GM21576 (cell line): Measurements from ENCODE around the gene AWAT1.
A peak's percentile ranks its signal among the peaks of the same experiment; 100 is the strongest.
"Not testable (repeated sequence)": the region's sequence is repeated elsewhere in the genome, so short reads cannot be mapped to it uniquely, and the experiment has no call there.

Experiments used
- ATAC-seq: cut with Tn5 transposase; IDR thresholded peaks from one replicate; pipeline ENCODE4 v1.9.1; 2021; ENCODE audit warnings: mild to moderate bottlenecking, moderate library complexity; ENCODE audit not compliant: unreplicated experiment

The AWAT1 gene

GRCh38 chrX:70234355-70234754 is at the start of gene AWAT1:
Gene AWAT1, plus strand, starts transcription at chrX:70234655. Its CDS starts 41 bp downstream, at chrX:70234696.
- no peak for ATAC-seq

- ATAC-seq: no peak
Observed at GRCh38 chrX:70190225-70190624, 44.2 kb upstream of the AWAT1 start.

GRCh38 chrX:70196961-70197720 is 37.3 kb upstream of the AWAT1 start:
- peak; percentile 85 for ATAC-seq

- ATAC-seq: no peak
Observed at GRCh38 chrX:70201732-70202131, 32.7 kb upstream of the AWAT1 start.

GRCh38 chrX:70208479-70208878 is 26.0 kb upstream of the AWAT1 start:
- no peak for ATAC-seq

- not testable (repeated sequence) for ATAC-seq
Observed at GRCh38 chrX:70209570-70209969, 24.9 kb upstream of the AWAT1 start.

GRCh38 chrX:70219938-70220764 is 14.3 kb upstream of the AWAT1 start:
- no peak for ATAC-seq

- no peak for ATAC-seq
Observed at GRCh38 chrX:70226048-70226447, 8.4 kb upstream of the AWAT1 start.

- ATAC-seq: no peak
Observed at GRCh38 chrX:70226687-70227086, 7.8 kb upstream of the AWAT1 start.

- ATAC-seq: no peak
Observed at GRCh38 chrX:70231666-70232065, 2.8 kb upstream of the AWAT1 start.

GRCh38 chrX:70240751-70241150 is 6.3 kb downstream of the AWAT1 start:
- ATAC-seq: no peak

- ATAC-seq: no peak
Observed at GRCh38 chrX:70241501-70241900, 7.0 kb downstream of the AWAT1 start.

- ATAC-seq: not testable (repeated sequence)
Observed at GRCh38 chrX:70243601-70244000, 9.1 kb downstream of the AWAT1 start.

GRCh38 chrX:70244881-70245280 is 10.4 kb downstream of the AWAT1 start:
- ATAC-seq: no peak

- ATAC-seq: no peak
Observed at GRCh38 chrX:70247252-70247651, 12.8 kb downstream of the AWAT1 start.

- ATAC-seq: no peak
Observed at GRCh38 chrX:70252491-70252890, 18.0 kb downstream of the AWAT1 start.

- ATAC-seq: no peak
Observed at GRCh38 chrX:70253377-70254062, 19.1 kb downstream of the AWAT1 start.

GRCh38 chrX:70254063-70254400 is 19.6 kb downstream of the AWAT1 start:
- ATAC-seq: no peak

- ATAC-seq: no peak
Observed at GRCh38 chrX:70254909-70255308, 20.5 kb downstream of the AWAT1 start.

- no peak for ATAC-seq
Observed at GRCh38 chrX:70255452-70255851, 21.0 kb downstream of the AWAT1 start.

- no peak for ATAC-seq
Observed at GRCh38 chrX:70257423-70258288, 23.2 kb downstream of the AWAT1 start.
